Ectodermal cell (in vitro differentiated cells): ENCODE results near the gene NUTM2D.
"Not testable (repeated sequence)": the region's sequence is repeated elsewhere in the genome, so short reads cannot be mapped to it uniquely, and the experiment has no call there.

Experiments used
- H3K27ac ChIP-seq: 2 replicates; pipeline ENCODE4 v1.7.0; 2013; ENCODE audit warnings: mild to moderate bottlenecking, low read depth, low read length; ENCODE audit not compliant: insufficient read depth, poor library complexity, severe bottlenecking
- H3K27me3 ChIP-seq: 2 replicates; pipeline ENCODE4 v1.7.0; 2013; ENCODE audit warnings: mild to moderate bottlenecking, low read length; ENCODE audit not compliant: insufficient read depth, control insufficient read depth, poor library complexity, severe bottlenecking
- H3K36me3 ChIP-seq: one replicate; pipeline ENCODE4 v1.7.0; 2013; ENCODE audit warnings: low read length; ENCODE audit not compliant: control insufficient read depth, insufficient read depth
- H3K4me1 ChIP-seq: one replicate; pipeline ENCODE4 v1.7.0; 2013; ENCODE audit warnings: low read length; ENCODE audit not compliant: control insufficient read depth, insufficient read depth
- H3K4me3 ChIP-seq: 2 replicates; pipeline ENCODE4 v1.7.0; 2013; ENCODE audit warnings: low read depth, low read length, control low read depth; ENCODE audit not compliant: insufficient read depth
- H3K9me3 ChIP-seq: 2 replicates; pipeline ENCODE4 v1.7.0; 2013; ENCODE audit warnings: mild to moderate bottlenecking, low read length, moderate library complexity; ENCODE audit not compliant: control insufficient read depth
- WGBS, 2 experiments: methylation state at CpG; one replicate each; pipeline ENCODE4 v1.1.7; 2013; ENCODE audit warnings: missing lambda C conversion rate in 2 of 2; 5-methylcytosine and 5-hydroxymethylcytosine counted together

Gene NUTM2D

DNA sequence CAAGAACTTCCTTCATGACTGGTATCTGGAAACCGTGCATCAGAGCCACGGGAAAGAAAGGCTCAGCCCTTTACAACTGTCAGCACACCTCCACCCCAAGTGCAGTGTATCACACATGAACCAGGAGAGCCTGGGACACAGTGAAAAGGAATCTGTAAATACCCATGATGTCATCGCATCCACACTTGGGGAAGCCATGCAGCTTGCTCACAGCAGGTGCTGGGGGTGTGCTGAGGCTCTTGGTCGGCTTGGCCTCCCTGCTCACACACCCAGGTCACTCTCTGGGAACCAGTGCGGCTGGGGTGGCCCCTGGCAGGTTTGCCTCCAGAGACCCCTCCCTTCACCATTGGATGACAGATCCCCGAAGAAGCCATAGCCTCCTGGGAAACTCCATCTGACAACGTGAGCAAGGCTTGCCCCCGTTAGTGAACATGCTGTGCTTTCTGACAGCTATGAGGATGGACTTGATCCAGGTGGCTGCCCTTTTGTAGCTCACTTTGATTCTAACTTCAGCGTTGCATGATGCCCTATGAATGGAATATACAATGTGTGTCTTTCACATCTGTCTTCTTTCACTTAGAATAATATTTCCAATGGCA, 12.1 kb downstream of the NUTM2D start:
- H3K4me3 ChIP-seq, H3K4me1 ChIP-seq, H3K36me3 ChIP-seq, H3K27me3 ChIP-seq, H3K27ac ChIP-seq, H3K9me3 ChIP-seq: not testable (repeated sequence)
- WGBS, 2 experiments, result 89% methylated on average over 2 of the region's 9 CpGs; no CpG with 5 or more reads in 1 of the 2 experiments

DNA sequence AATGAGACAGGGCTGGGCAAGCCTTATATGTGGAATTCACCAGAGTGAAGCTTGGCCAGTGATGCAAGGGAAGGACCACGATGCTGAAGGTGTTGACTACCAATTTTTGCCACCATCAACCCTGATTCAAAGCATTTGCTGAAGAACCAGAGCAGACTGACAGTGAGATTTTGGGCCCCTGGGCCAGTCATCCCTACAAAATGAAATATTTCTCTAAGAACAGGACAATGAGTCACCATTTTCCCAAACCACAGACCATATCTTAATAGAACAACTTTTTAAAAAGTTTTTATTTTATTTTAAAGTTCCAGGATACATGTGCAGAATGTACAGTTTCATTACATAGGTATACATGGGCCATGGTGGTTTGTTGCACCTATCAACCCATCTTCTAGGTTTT, 16.5 kb downstream of the NUTM2D start:
- H3K36me3 ChIP-seq, H3K27ac ChIP-seq, H3K4me1 ChIP-seq, H3K4me3 ChIP-seq, H3K27me3 ChIP-seq, H3K9me3 ChIP-seq: not testable (repeated sequence)
- 83% methylated on average over 1 of the region's 1 CpG; no CpG with 5 or more reads in 1 of the 2 experiments for WGBS, 2 experiments

DNA sequence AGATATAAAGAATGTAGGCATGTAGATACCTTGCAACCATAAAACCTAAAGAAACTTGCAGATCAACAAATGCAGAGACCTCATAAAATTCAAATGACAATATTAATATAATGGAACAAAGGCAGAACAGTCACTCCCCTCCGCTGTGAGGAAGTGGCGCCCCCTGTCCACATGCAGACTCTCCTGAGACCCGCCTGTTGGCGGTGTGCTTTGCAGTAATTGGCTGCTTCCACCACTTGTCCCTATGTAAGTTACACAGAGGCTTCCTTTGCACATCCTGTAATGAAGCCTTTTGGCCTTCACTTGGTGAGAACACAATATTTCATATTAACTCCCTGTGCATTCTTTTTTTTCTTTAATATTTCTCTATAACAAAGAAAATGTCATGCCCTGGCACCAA, 21.6 kb downstream of the NUTM2D start:
- H3K27ac ChIP-seq, H3K27me3 ChIP-seq, H3K36me3 ChIP-seq, H3K4me3 ChIP-seq, H3K9me3 ChIP-seq, H3K4me1 ChIP-seq: not testable (repeated sequence)
- WGBS, 2 experiments, result 92 to 96% methylated on average over 3 of the region's 4 CpGs

DNA sequence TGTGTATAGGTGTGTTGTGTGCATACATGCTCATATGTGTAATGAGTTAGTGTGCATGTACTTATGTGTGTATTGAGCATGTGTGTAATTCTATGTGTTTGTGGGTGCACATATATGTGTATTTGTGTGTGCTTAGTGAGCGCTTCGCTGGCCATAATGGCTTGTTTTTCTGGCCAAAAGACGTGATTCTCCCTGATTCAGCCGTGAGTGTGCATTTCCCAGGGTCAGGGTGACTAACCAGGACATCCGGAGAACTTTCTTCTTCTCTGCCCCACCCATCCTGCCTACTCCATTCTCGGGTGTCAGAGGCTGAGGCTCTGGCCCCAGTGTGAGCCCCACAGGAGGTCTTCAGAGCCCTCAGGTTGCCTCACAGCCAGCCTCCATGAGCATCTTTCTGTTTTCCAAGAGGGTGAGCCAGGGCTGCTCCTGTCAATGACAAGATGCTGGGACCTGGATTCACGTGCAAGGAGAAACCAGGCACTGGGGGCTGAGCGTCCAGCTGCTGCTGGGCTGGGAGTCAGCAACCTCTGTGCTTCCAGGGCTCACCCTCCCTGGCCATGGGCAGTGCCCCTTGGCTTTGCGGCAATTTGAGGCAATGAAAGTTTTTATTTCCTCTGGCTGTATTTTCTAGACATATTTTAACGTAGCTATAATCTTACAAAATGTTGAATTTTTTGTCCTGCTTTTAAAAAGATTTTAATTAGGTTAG, 25.8 kb downstream of the NUTM2D start:
- not testable (repeated sequence) for H3K27ac ChIP-seq, H3K4me3 ChIP-seq
- 96 to 98% methylated on average over 5 to 7 of the region's 10 CpGs for WGBS, 2 experiments

DNA sequence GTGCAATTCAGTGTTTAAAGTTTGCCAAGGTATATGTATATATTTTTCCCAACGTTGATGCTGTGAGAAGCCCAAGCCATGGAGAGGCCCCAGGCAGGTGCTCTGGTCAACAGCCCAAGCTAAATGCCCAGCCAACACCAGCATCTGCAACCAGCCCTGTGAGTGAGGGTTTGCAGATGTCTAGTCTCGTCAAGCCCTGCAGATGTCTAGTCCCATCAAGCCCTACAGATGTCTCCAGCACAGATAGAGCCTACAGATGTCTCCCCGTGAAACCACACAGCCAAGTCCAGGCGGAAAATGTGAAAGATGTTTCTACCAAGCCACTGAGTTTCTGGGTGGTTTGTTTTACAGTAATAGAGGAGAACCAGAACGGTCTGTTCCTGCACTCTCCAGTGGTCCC, 26.7 kb downstream of the NUTM2D start:
- not testable (repeated sequence) for H3K27me3 ChIP-seq, H3K9me3 ChIP-seq, H3K4me3 ChIP-seq, H3K4me1 ChIP-seq, H3K36me3 ChIP-seq, H3K27ac ChIP-seq
- WGBS, 2 experiments, result 89 to 94% methylated on average over 2 of the region's 5 CpGs

More for the DNA sequence above, 25.8 kb downstream of the NUTM2D start:
- not testable (repeated sequence) for H3K4me1 ChIP-seq, H3K9me3 ChIP-seq, H3K27me3 ChIP-seq, H3K36me3 ChIP-seq

DNA sequence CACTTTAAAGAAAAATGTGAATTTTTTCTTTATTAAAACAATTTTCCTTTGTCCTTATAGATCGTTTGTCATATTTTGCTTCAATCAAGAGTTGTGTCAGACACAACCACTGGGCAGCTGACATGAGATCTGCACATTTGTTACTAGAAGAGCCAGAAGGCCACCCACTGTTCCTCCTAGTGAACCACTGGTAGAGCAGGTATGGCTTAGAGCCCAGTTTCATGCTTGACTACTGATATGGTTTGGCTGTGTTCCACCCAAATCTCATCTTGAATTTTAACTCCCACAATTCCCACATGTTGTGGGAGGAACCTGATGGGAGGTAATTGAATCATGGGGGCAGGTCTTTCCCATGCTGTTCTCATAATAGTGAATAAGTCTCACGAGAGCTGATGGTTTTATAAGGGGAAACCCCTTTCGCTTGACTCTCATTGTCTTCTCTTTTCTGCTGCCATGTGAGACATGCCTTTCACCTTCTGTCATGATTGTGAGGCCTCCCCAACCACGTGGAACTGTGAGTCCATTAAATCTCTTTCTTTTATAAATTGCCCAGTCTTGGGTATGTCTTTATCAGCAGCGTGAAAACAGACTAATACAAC, 28.3 kb downstream of the NUTM2D start:
- 83 to 89% methylated on average over 2 of the region's 5 CpGs for WGBS, 2 experiments
- not testable (repeated sequence) for H3K4me1 ChIP-seq, H3K9me3 ChIP-seq, H3K27ac ChIP-seq, H3K4me3 ChIP-seq, H3K36me3 ChIP-seq, H3K27me3 ChIP-seq

DNA sequence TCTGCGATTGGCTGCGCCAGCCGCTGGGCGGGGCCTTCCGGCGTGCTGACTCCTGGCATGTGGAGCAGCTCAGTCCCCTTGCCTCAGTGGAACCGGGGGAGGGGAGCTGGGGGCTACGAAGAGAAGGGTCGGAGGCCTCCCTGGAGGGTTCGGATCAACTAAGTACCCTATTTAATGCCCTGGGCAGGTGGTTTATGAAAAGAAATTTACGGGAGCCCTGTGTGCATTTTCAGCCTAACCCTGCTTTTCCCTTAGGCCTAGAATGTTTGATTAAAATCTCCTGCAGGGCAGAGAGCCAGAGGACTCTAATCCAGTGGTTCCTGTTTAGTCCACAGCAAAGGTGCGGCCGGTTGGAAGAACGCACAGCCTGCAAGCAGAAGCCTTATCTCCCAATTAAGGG, 33.8 kb downstream of the NUTM2D start:
- not testable (repeated sequence) for H3K4me1 ChIP-seq, H3K4me3 ChIP-seq, H3K27ac ChIP-seq, H3K9me3 ChIP-seq, H3K36me3 ChIP-seq, H3K27me3 ChIP-seq
- WGBS, 2 experiments, result 73 to 91% methylated on average over 4 to 5 of the region's 14 CpGs

DNA sequence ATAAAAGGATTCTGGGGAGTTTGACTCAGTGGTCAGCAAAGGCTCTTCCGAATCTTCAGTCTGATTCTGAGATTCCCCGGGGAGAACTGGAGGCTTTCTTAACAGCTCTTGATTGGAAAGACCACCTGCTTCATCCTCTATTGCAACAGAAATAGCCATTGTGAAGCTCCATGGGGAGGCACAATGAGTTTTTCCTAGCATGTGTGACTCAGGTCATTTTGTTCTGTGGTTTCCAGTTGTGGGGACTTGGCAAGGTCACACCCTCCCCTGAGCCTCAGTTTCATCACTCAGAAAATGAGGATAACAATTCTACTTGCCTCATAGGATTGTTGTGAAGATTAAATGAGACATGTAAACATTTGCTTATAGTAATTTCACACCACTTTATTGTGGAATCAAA, 38.7 kb downstream of the NUTM2D start:
- not testable (repeated sequence) for H3K4me1 ChIP-seq, H3K27ac ChIP-seq, H3K9me3 ChIP-seq, H3K4me3 ChIP-seq, H3K27me3 ChIP-seq, H3K36me3 ChIP-seq
- 25 to 35% methylated on average over 2 of the region's 2 CpGs for WGBS, 2 experiments

DNA sequence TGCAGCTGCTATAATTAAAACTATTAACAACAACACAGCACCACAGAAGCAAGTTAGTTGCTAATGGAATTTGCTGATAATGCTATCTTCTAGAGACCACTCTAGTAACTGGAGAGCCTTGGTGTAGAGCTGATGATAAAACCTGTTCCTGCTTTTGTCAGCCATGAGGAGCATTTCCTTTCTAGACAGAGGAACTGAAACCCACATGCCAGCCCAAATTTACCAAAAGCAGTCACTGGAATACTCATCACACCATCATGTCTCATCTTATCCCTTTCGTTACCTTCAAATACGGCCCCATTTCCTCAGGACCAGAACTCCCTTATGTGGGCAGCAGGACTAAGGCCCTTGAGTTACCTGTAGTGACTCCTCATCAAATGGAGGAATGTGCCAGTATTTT, 40.9 kb downstream of the NUTM2D start:
- H3K27ac ChIP-seq, H3K9me3 ChIP-seq, H3K27me3 ChIP-seq, H3K4me1 ChIP-seq, H3K36me3 ChIP-seq, H3K4me3 ChIP-seq: not testable (repeated sequence)
- WGBS, 2 experiments, result 100% methylated on average over 1 of the region's 2 CpGs; no CpG with 5 or more reads in 1 of the 2 experiments

DNA sequence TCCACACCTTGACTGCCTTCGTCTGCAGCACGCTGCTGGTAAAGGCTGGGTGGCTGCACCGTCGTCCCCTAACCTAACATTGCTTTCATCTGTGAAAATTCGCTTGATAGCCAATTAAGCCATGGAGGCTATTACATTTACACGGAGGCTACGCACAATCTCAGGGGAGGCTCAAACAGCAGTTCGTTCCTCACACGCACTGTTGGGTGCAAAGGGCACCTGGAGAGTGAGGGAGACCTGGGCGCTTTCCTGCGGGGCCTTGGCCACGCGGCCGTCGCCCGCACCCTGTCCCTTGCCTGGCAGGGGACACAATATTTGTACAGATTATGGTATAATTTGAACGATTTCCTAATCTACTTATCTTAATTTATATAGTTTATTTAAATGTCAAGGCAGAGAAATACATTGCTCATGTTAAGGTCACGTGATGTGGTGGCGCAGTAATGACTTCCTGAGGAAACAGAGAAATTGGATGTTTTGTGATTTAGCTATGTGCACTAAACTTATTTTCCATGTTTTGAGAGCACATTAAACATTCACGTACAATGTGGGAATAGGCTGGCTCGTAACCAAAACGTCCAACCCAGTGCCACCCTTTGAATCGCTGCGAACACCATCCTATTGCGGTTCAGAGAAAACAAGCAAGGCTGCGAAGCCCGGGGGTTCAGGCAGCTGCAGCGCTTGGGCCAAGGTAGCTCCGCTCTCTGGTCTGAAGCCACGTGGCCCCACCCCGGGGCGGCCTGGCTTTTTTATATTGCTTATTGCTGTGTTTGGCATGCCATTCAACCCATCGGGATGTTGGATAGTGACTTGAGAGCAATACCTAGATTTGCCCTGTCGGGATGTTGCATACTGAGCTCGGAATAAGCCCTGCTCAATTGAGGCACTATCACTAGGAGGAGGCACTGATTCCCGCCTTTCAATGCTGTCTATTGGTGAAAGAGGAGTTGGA, 50.2 kb downstream of the NUTM2D start:
- H3K27ac ChIP-seq, H3K36me3 ChIP-seq, H3K4me3 ChIP-seq, H3K9me3 ChIP-seq, H3K4me1 ChIP-seq, H3K27me3 ChIP-seq: not testable (repeated sequence)
- 87 to 90% methylated on average over 24 to 26 of the region's 36 CpGs for WGBS, 2 experiments
